Thymus (tissue), 11 donors: ENCODE measurements around the gene FXYD2. TPM values are rescaled to one million over a fixed set of nuclear protein-coding genes. Genes with fewer than 3 reads are reported as not detected.

Source experiments
- DNase-seq, 9 donors: peaks; one replicate each; pipeline ENCODE4 v3.0.0-alpha.2; 2013; ENCODE audit warnings: low spot score in 9 of 9, low read depth in 6 of 9, missing footprints in 1 of 9
- H3K27ac ChIP-seq, 2 donors: one replicate each; pipeline ENCODE4 v1.5.1; 2013; ENCODE audit warnings: control low read depth in 1 of 2, low read depth in 1 of 2, low read length in 1 of 2, mild to moderate bottlenecking in 1 of 2, moderate library complexity in 1 of 2
- H3K27me3 ChIP-seq, 2 donors: one replicate each; pipeline ENCODE4 v1.5.1; 2013; ENCODE audit warnings: low read length in 1 of 2; ENCODE audit not compliant: control insufficient read depth in 2 of 2, insufficient read depth in 1 of 2
- H3K36me3 ChIP-seq, 2 donors: one replicate each; pipeline ENCODE4 v1.5.1; 2013; ENCODE audit warnings: low read length in 1 of 2, mild to moderate bottlenecking in 1 of 2, moderate library complexity in 1 of 2; ENCODE audit not compliant: control insufficient read depth in 2 of 2, insufficient read depth in 2 of 2
- H3K4me1 ChIP-seq, 2 donors: one replicate each; pipeline ENCODE4 v1.5.1; 2013; ENCODE audit warnings: low read length in 2 of 2; ENCODE audit not compliant: control insufficient read depth in 2 of 2, insufficient read depth in 2 of 2
- H3K4me3 ChIP-seq, 2 donors: one replicate each; pipeline ENCODE4 v1.5.1; 2013; ENCODE audit warnings: low read length in 2 of 2, control low read depth in 1 of 2, mild to moderate bottlenecking in 1 of 2
- H3K9me3 ChIP-seq, 2 donors: one replicate each; pipeline ENCODE4 v1.5.1; 2013; ENCODE audit warnings: low read length in 1 of 2, mild to moderate bottlenecking in 1 of 2; ENCODE audit not compliant: control insufficient read depth in 2 of 2, insufficient read depth in 1 of 2
- WGBS: extraction: QIAGEN DNeasy Blood & Tissue Kit; methylation state at CpG from one replicate; pipeline ENCODE4 v1.1.7; 2013; 5-methylcytosine and 5-hydroxymethylcytosine counted together
- polyA plus RNA-seq: library from polyadenylated mRNA; stranded (reverse); fragments of 200-250 nt; gene quantifications from one replicate; pipeline ENCODE4 v1.2.3, GENCODE V29; 2013
- total RNA-seq: library from RNA; stranded (reverse); fragments of 120-200 nt; gene quantifications from one replicate; pipeline ENCODE4 v1.2.4, GENCODE V29; 2013
- donor health status: healthy.

Gene FXYD2
- total and polyA plus RNA-seq, 2 donors = 78.9 to 100 TPM

GRCh38 chr11:117851852-117852251 lies 27.3 kb upstream of the FXYD2 start:
- H3K4me3 ChIP-seq = no peak overlapping the region
- H3K9me3 ChIP-seq = no peaks in the 10 kb centered on the region
- no peak for DNase-seq
- H3K4me1 ChIP-seq = peaks cover 0 to 3% of the 10 kb centered on the region in 2 donors
- no peak overlapping the region for H3K27ac ChIP-seq
- H3K27me3 ChIP-seq = no peaks in the 10 kb centered on the region
- no peaks in the 10 kb centered on the region for H3K36me3 ChIP-seq
- 57% methylated on average over 3 of the region's 3 CpGs for WGBS

- no peak for DNase-seq
- 95% methylated on average over 3 of the region's 3 CpGs for WGBS
- Histone ChIP-seq H3K36me3 (no peaks in the 10 kb centered on the region), H3K9me3 (no peaks in the 10 kb centered on the region), H3K4me3 (no peak overlapping the region), H3K27ac (no peak overlapping the region), H3K4me1 (peaks cover 0 to 3% of the 10 kb centered on the region in 2 donors), H3K27me3 (no peaks in the 10 kb centered on the region)
These were observed 26.6 kb upstream of the FXYD2 start for GRCh38 chr11:117851106-117851505.

GRCh38 chr11:117849781-117850414 lies 25.4 kb upstream of the FXYD2 start:
- Histone ChIP-seq H3K4me3 (no peak overlapping the region), H3K36me3 (no peaks in the 10 kb centered on the region), H3K4me1 (peaks cover 0 to 3% of the 10 kb centered on the region in 2 donors), H3K27me3 (no peaks in the 10 kb centered on the region), H3K9me3 (no peaks in the 10 kb centered on the region), H3K27ac (no peak overlapping the region)
- WGBS = 89% methylated on average over 6 of the region's 6 CpGs
- no peak for DNase-seq

GRCh38 chr11:117843666-117844484 lies 19.3 kb upstream of the FXYD2 start:
- H3K27ac ChIP-seq = no peak overlapping the region
- no peaks in the 10 kb centered on the region for H3K27me3 ChIP-seq
- DNase-seq = peak in 6 of 9 donors; percentile 50 to 81 (median 73)
- no peak overlapping the region for H3K4me3 ChIP-seq
- H3K9me3 ChIP-seq = no peaks in the 10 kb centered on the region
- 27% methylated on average over 9 of the region's 9 CpGs for WGBS
- H3K4me1 ChIP-seq = peaks cover 11 to 17% of the 10 kb centered on the region in 2 donors
- H3K36me3 ChIP-seq = no peaks in the 10 kb centered on the region

GRCh38 chr11:117842131-117842941 lies 17.8 kb upstream of the FXYD2 start:
- no peak for DNase-seq
- no peaks in the 10 kb centered on the region for H3K9me3 ChIP-seq
- H3K36me3 ChIP-seq = no peaks in the 10 kb centered on the region
- peaks cover 11 to 20% of the 10 kb centered on the region in 2 donors for H3K4me1 ChIP-seq
- 92% methylated on average over 16 of the region's 16 CpGs for WGBS
- no peak overlapping the region for H3K27ac ChIP-seq
- H3K27me3 ChIP-seq = no peaks in the 10 kb centered on the region
- no peak overlapping the region for H3K4me3 ChIP-seq

GRCh38 chr11:117841551-117842031 lies 17.0 kb upstream of the FXYD2 start:
- no peaks in the 10 kb centered on the region for H3K27me3 ChIP-seq
- H3K27ac ChIP-seq = no peak overlapping the region
- DNase-seq = no peak
- 93% methylated on average over 7 of the region's 7 CpGs for WGBS
- peaks cover 11 to 20% of the 10 kb centered on the region in 2 donors for H3K4me1 ChIP-seq
- no peak overlapping the region for H3K4me3 ChIP-seq
- H3K9me3 ChIP-seq = no peaks in the 10 kb centered on the region
- H3K36me3 ChIP-seq = no peaks in the 10 kb centered on the region

GRCh38 chr11:117840881-117841550 lies 16.5 kb upstream of the FXYD2 start:
- DNase-seq = no peak
- 82% methylated on average over 11 of the region's 11 CpGs for WGBS
- H3K27me3 ChIP-seq = no peaks in the 10 kb centered on the region
- peaks cover 11 to 20% of the 10 kb centered on the region in 2 donors for H3K4me1 ChIP-seq
- no peaks in the 10 kb centered on the region for H3K36me3 ChIP-seq
- no peak overlapping the region for H3K4me3 ChIP-seq
- no peaks in the 10 kb centered on the region for H3K9me3 ChIP-seq
- H3K27ac ChIP-seq = no peak overlapping the region

- H3K4me1 ChIP-seq = peaks cover 11 to 20% of the 10 kb centered on the region in 2 donors
- no peaks in the 10 kb centered on the region for H3K27me3 ChIP-seq
- no peak overlapping the region for H3K27ac ChIP-seq
- no peak for DNase-seq
- H3K4me3 ChIP-seq = no peak overlapping the region
- whole genome bisulfite sequencing = 76% methylated on average over 10 of the region's 10 CpGs
- H3K36me3 ChIP-seq = no peaks in the 10 kb centered on the region
- H3K9me3 ChIP-seq = no peaks in the 10 kb centered on the region
These were observed 15.6 kb upstream of the FXYD2 start for GRCh38 chr11:117839936-117840813.
